AG04449 (cell line): ENCODE results near the gene PHF21B.

ENCODE experiments used
- CTCF ChIA-PET: fragments of 350-600 bp; formaldehyde crosslinking; extraction: SDS; loops from one replicate; lab custom pipeline; 2021; ENCODE audit warnings: antibody characterized with exemption; lab: Yijun Ruan, JAX
- POLR2A ChIA-PET: fragments of 400-600, 350-600 bp; formaldehyde crosslinking; extraction: SDS; loops from one replicate; lab custom pipeline; 2020; ENCODE audit warnings: antibody characterized with exemption, inconsistent platforms; lab: Yijun Ruan, JAX
- DNase-seq: peaks from one replicate; pipeline ENCODE4 v3.0.0-alpha.2; 2010; ENCODE audit warnings: low read depth, low spot score
- H3K4me3 ChIP-seq: 2 replicates; pipeline ENCODE4 v1.5.1; 2011; ENCODE audit warnings: low read depth, mild to moderate bottlenecking, control low read depth, low read length
- TF ChIP-seq, protein P1 (sequence below): IDR thresholded peaks from one replicate; pipeline ENCODE4 v1.5.1; 2011; ENCODE audit warnings: mild to moderate bottlenecking, moderate library complexity, low read length, control low read depth, inconsistent platforms; ENCODE audit not compliant: insufficient read depth; ENCODE audit errors: missing control alignments

The PHF21B gene

GRCh38 chr22:44996120-44996519, 13.7 kb downstream of the PHF21B start:
- ChIA-PET POLR2A (no interaction called here), CTCF (no interaction called here)
- no peak overlapping the region for H3K4me3 ChIP-seq
- TF ChIP-seq, protein P1, sequence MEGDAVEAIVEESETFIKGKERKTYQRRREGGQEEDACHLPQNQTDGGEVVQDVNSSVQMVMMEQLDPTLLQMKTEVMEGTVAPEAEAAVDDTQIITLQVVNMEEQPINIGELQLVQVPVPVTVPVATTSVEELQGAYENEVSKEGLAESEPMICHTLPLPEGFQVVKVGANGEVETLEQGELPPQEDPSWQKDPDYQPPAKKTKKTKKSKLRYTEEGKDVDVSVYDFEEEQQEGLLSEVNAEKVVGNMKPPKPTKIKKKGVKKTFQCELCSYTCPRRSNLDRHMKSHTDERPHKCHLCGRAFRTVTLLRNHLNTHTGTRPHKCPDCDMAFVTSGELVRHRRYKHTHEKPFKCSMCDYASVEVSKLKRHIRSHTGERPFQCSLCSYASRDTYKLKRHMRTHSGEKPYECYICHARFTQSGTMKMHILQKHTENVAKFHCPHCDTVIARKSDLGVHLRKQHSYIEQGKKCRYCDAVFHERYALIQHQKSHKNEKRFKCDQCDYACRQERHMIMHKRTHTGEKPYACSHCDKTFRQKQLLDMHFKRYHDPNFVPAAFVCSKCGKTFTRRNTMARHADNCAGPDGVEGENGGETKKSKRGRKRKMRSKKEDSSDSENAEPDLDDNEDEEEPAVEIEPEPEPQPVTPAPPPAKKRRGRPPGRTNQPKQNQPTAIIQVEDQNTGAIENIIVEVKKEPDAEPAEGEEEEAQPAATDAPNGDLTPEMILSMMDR = no peak
- no peak for DNase-seq

DNA sequence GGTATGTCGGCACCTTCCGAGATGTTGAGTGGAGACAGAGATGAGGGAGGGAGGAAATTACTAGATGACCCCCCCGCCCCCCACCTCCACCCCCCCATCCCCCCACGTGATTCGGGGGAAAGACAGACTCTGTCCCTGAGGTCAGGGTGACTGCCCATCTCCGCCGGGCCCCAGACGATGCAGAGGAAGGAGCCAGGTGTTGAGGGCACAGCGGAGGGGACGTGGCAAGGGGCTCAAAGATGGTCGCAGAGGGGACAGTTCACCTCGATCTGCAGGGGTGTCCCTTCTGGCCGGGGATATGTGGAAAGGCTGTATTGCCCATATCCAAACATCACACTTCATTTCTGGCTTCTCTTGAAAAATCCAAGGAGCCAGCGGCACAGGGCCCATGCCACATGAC, 14.1 kb downstream of the PHF21B start:
- no peak for DNase-seq
- TF ChIP-seq, protein P1 = no peak
- H3K4me3 ChIP-seq = no peak overlapping the region
- ChIA-PET CTCF (no interaction called here), POLR2A (no interaction called here)

DNA sequence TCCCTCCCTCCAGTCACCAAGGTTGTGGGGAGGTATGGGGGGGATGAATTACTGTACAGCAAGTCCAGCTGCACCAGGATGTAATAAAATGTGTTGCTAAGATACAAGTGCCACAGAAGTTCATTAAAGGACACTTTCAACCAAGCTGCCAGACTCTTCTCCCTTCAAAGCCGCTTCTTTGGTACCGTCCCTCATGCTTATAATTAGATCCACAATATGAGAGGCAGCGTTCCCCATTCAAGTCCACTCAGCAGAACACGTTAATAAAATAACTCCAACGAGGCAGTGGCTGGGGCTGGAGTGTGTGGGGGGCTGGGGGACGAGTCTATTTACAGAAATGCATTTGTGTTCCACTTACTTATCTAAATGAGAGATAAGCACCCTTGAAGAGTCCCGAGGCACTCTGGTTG, 14.7 kb downstream of the PHF21B start:
- TF ChIP-seq, protein P1 = no peak
- POLR2A ChIA-PET = no interaction called here
- DNase-seq = no peak
- H3K4me3 ChIP-seq = no peak overlapping the region
- CTCF ChIA-PET = interaction anchor here (1.5 to 2.0 kb wide), 2 partner anchors 20 to 101 kb away, joined by 5 to 6 read pairs; no protein-coding TSS in a partner anchor

GRCh38 chr22:44994399-44995104, 15.3 kb downstream of the PHF21B start:
- no peak overlapping the region for H3K4me3 ChIP-seq
- POLR2A ChIA-PET = no interaction called here
- CTCF ChIA-PET = interaction anchor here (1.3 to 2.0 kb wide), 3 partner anchors 10 to 102 kb away, joined by 3 to 6 read pairs (median 5); no protein-coding TSS in a partner anchor
- DNase-seq = no peak
- TF ChIP-seq, protein P1 = no peak

GRCh38 chr22:44992166-44992565, 17.6 kb downstream of the PHF21B start:
- no peak for DNase-seq
- no peak overlapping the region for H3K4me3 ChIP-seq
- CTCF ChIA-PET = no interaction called here
- TF ChIP-seq, protein P1 = no peak
- POLR2A ChIA-PET = no interaction called here

GRCh38 chr22:44991218-44991617, 18.6 kb downstream of the PHF21B start:
- TF ChIP-seq, protein P1 = no peak
- ChIA-PET CTCF (interaction anchor here (0.9 kb wide), 1 partner anchor 16 kb away, joined by 4 read pairs; no protein-coding TSS in a partner anchor), POLR2A (no interaction called here)
- no peak for DNase-seq
- H3K4me3 ChIP-seq = no peak overlapping the region
